ENCODE data around the gene FLT3.

GRCh38 chr13:28045861-28046260, 54.5 kb downstream of the FLT3 start:
- no peak for TF ChIP-seq CTCF (IDR thresholded peaks at IDR 0.05; ENCODE audit: low read length)
- no peak for TF ChIP-seq EZH2phosphoT487 (IDR thresholded peaks at IDR 0.05; ENCODE audit: low read length)
